Panc1 (cell line): ENCODE measurements around the gene ARHGAP18. TPM values are rescaled to one million over a fixed set of nuclear protein-coding genes. Genes with fewer than 3 reads are reported as not detected.

Experiments
- ATAC-seq: fragments of 200-7000 bp; cut with Tn5 transposase; 2 replicates; pipeline ENCODE4 v1.9.1; 2020; ENCODE audit warnings: mild to moderate bottlenecking, moderate library complexity
- BruUV-seq: library from RNA; stranded (reverse); fragments of 400-500 nt; replicated peaks from 2 replicates; lab custom pipeline; 2021; lab: Mats Ljungman, UMichigan
- CTCF ChIA-PET: fragments of 300-600 bp; sonication (Branson Sonifier 250); formaldehyde crosslinking; loops from one replicate; lab custom pipeline; 2022; ENCODE audit warnings: antibody characterized with exemption; lab: Charles Lee
- POLR2A ChIA-PET: fragments of 300-600 bp; sonication (Branson Sonifier 250); formaldehyde crosslinking; loops from one replicate; lab custom pipeline; 2022; ENCODE audit warnings: antibody characterized with exemption; lab: Charles Lee
- DNase-seq: peaks from one replicate; pipeline ENCODE4 v3.0.0-alpha.2; 2010; ENCODE audit warnings: low read depth, low spot score
- H3K27ac ChIP-seq: 2 replicates; pipeline ENCODE4 v1.5.1; 2011; ENCODE audit warnings: mild to moderate bottlenecking, low read length, inconsistent platforms
- H3K27me3 ChIP-seq: fragments of 200-500 bp; sonication (Bioruptor generic); 2 replicates; pipeline ENCODE4 v1.6.0; 2014; ENCODE audit warnings: low read length, inconsistent platforms; ENCODE audit not compliant: control insufficient read depth, insufficient read depth
- H3K36me3 ChIP-seq: fragments of 200-500 bp; sonication (Bioruptor generic); 2 replicates; pipeline ENCODE4 v1.5.1; 2014; ENCODE audit warnings: inconsistent platforms, mild to moderate bottlenecking, low read length, moderate library complexity; ENCODE audit not compliant: control insufficient read depth, insufficient read depth
- H3K4me1 ChIP-seq: 2 replicates; pipeline ENCODE4 v1.5.1; 2011; ENCODE audit warnings: inconsistent platforms, mild to moderate bottlenecking, low read length, moderate library complexity; ENCODE audit not compliant: control insufficient read depth, insufficient read depth
- H3K4me3 ChIP-seq, 2 experiments: 2 replicates each; pipeline ENCODE4 v1.5.1; 2011 to 2012; ENCODE audit warnings: low read depth in 2 of 2, low read length in 2 of 2, mild to moderate bottlenecking in 2 of 2, inconsistent platforms in 1 of 2, moderate library complexity in 1 of 2
- H3K9me3 ChIP-seq: fragments of 200-500 bp; sonication (Bioruptor generic); 2 replicates; pipeline ENCODE4 v1.5.1; 2014; ENCODE audit warnings: low read depth, mild to moderate bottlenecking, inconsistent platforms, low read length, moderate library complexity; ENCODE audit not compliant: control insufficient read depth, insufficient read depth
- CTCF ChIP-seq: fragments of 450-650 bp; IDR thresholded peaks from 2 replicates; pipeline ENCODE4 v1.5.1; 2017; ENCODE audit warnings: mild to moderate bottlenecking
- POLR2AphosphoS5 ChIP-seq: IDR thresholded peaks from 2 replicates; pipeline ENCODE4 v1.6.1; 2012; ENCODE audit warnings: mild to moderate bottlenecking, low read depth, low read length, moderate library complexity
- REST ChIP-seq, 2 experiments: IDR thresholded peaks; 2 replicates each; pipeline ENCODE4 v1.6.1; 2011 to 2012; ENCODE audit warnings: low read depth in 2 of 2, control low read depth in 1 of 2, low read length in 1 of 2, mild to moderate bottlenecking in 1 of 2, moderate library complexity in 1 of 2; ENCODE audit not compliant: insufficient read depth in 1 of 2
- SIN3A ChIP-seq: IDR thresholded peaks from 2 replicates; pipeline ENCODE4 v1.6.1; 2012; ENCODE audit warnings: low read depth, mild to moderate bottlenecking, low read length, moderate library complexity, borderline replicate concordance; ENCODE audit not compliant: insufficient read depth
- TCF7L2 ChIP-seq: IDR thresholded peaks from 2 replicates; pipeline ENCODE4 v1.6.1; 2011; ENCODE audit warnings: mild to moderate bottlenecking, low read depth, low read length, inconsistent platforms
- in situ Hi-C: cut with HindIII; loops from 2 replicates; pipeline ENCODE4 v1.10.0; 2016; ENCODE audit warnings: low sequenced_read_pairs, low pct_unique_long_range_greater_than_20kb
- intact Hi-C: fragments of 100-400 bp; cut with micrococcal nuclease; formaldehyde crosslinking; loops from one replicate; pipeline ENCODE4 v1.10.0; 2022; ENCODE audit not compliant: unreplicated experiment
- total RNA-seq: library from RNA; stranded (reverse); gene quantifications from one replicate; pipeline ENCODE4 v1.2.1, GENCODE V29; 2021; ENCODE audit not compliant: unreplicated experiment

ARHGAP18 gene
- total RNA-seq, 1 experiment from 2014 or later = 11.6 TPM

- BruUV-seq = no TSS peak
- H3K36me3 ChIP-seq = no peaks in the 10 kb centered on the region
- H3K4me1 ChIP-seq = no peaks in the 10 kb centered on the region
- no peak for ATAC-seq
- in situ Hi-C loops = no loop called here
- POLR2A ChIA-PET = no interaction called here
- TF ChIP-seq SIN3A = no peak
- no peak for TF ChIP-seq TCF7L2
- no peak for TF ChIP-seq POLR2AphosphoS5
- TF ChIP-seq CTCF = no peak
- no peak for TF ChIP-seq REST (IDR thresholded peaks at IDR 0.05; ENCODE audit: insufficient read depth in 1 of 2, low read depth in 2 of 2, low read length in 1 of 2)
- no peak overlapping the region for H3K27ac ChIP-seq
- no peaks in the 10 kb centered on the region for H3K27me3 ChIP-seq
- no peak overlapping the region for H3K4me3 ChIP-seq
- no peak for DNase-seq
- H3K9me3 ChIP-seq = no peaks in the 10 kb centered on the region
- CTCF ChIA-PET = no interaction called here
- intact Hi-C loops = no loop called here
Measured at GRCh38 chr6:129634411-129635230, 75.4 kb downstream of the ARHGAP18 start.

GRCh38 chr6:129633529-129633928 is 76.4 kb downstream of the ARHGAP18 start:
- BruUV-seq = no TSS peak
- no peak for TF ChIP-seq CTCF
- no peak for TF ChIP-seq SIN3A
- no peak for TF ChIP-seq POLR2AphosphoS5
- no peak for TF ChIP-seq TCF7L2
- no peak for TF ChIP-seq REST (IDR thresholded peaks at IDR 0.05; ENCODE audit: insufficient read depth in 1 of 2, low read depth in 2 of 2, low read length in 1 of 2)
- Histone ChIP-seq H3K27ac (no peak overlapping the region), H3K4me3 (no peak overlapping the region), H3K36me3 (no peaks in the 10 kb centered on the region), H3K9me3 (no peaks in the 10 kb centered on the region), H3K4me1 (no peaks in the 10 kb centered on the region), H3K27me3 (no peaks in the 10 kb centered on the region)
- ChIA-PET CTCF (no interaction called here), POLR2A (interaction anchor here (0.7 kb wide), 1 partner anchor 15 kb away, joined by 7 read pairs; no protein-coding TSS in a partner anchor)
- DNase-seq (no peak), ATAC-seq (no peak)
- in situ Hi-C loops = no loop called here
- intact Hi-C loops = no loop called here
